ENCODE results near the gene CHST10.
A peak's percentile ranks its signal among the peaks of the same experiment; 100 is the strongest.
"Not testable (repeated sequence)": the region's sequence is repeated elsewhere in the genome, so short reads cannot be mapped to it uniquely, and the experiment has no call there.

Gene CHST10, protein sequence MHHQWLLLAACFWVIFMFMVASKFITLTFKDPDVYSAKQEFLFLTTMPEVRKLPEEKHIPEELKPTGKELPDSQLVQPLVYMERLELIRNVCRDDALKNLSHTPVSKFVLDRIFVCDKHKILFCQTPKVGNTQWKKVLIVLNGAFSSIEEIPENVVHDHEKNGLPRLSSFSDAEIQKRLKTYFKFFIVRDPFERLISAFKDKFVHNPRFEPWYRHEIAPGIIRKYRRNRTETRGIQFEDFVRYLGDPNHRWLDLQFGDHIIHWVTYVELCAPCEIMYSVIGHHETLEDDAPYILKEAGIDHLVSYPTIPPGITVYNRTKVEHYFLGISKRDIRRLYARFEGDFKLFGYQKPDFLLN

GRCh38 chr2:100416935-100417710 is at the start of gene CHST10:
Gene CHST10 (minus strand): TSS chr2:100417668. CDS start chr2:100406675, 10,993 bp downstream.
- DNase-seq: peak; percentile 53

- DNase-seq: no peak
These were observed 43.5 kb upstream of the CHST10 start for GRCh38 chr2:100460904-100461530.

GRCh38 chr2:100456357-100456756 is 38.9 kb upstream of the CHST10 start:
- not testable (repeated sequence) for DNase-seq

- DNase-seq: no peak
These were observed 36.4 kb upstream of the CHST10 start for GRCh38 chr2:100453853-100454252.

DNA sequence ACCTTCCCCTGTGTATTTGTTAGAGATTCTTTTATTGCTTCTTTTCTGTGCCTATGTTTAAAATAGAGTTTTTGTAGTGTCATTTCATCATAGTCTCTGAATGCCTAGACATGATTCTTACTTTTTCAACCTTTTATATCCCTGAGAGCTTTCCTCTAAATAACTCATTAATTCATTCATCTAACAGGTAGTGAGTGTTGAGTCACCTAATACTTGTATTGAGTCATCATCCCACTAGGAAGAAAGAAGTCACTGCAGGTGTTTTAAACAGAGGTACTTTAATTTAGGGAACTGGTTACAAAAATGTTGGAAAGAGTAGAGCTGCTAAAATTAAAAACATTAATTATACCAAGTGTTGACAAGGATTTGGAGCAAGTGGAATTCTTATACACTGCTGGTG is 34.3 kb upstream of the CHST10 start:
- no peak for DNase-seq

GRCh38 chr2:100451092-100451491 is 33.6 kb upstream of the CHST10 start:
- no peak for DNase-seq

GRCh38 chr2:100446696-100447095 is 29.2 kb upstream of the CHST10 start:
- DNase-seq: no peak

DNA sequence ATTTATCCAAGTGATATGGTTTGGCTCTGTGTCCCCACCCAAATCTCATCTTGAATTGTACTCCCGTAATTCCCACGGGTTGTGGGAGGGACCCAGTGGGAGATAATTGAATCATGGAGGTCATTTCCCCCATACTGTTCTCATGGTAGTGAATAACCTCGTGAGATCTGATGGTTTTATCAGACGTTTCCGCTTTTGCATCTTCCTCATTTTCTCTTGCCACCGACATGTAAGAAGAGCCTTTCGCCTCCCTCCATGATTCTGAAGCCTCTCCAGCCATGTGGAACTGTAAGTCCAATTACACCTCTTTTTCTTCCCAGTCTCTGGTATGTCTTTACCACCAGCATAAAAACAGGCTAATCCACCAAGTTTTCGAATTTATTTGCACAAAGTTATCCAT is 20.3 kb upstream of the CHST10 start:
- DNase-seq: no peak

- DNase-seq: no peak
These were observed 12.3 kb upstream of the CHST10 start for GRCh38 chr2:100429726-100430125.

GRCh38 chr2:100427627-100428258 is 10.3 kb upstream of the CHST10 start:
- DNase-seq: peak; percentile 58

- DNase-seq: no peak
These were observed 9.6 kb upstream of the CHST10 start for GRCh38 chr2:100427111-100427510.

- no peak for DNase-seq
These were observed 8.9 kb upstream of the CHST10 start for GRCh38 chr2:100426384-100426720.

GRCh38 chr2:100425573-100426383 is 8.3 kb upstream of the CHST10 start:
- DNase-seq: no peak

DNA sequence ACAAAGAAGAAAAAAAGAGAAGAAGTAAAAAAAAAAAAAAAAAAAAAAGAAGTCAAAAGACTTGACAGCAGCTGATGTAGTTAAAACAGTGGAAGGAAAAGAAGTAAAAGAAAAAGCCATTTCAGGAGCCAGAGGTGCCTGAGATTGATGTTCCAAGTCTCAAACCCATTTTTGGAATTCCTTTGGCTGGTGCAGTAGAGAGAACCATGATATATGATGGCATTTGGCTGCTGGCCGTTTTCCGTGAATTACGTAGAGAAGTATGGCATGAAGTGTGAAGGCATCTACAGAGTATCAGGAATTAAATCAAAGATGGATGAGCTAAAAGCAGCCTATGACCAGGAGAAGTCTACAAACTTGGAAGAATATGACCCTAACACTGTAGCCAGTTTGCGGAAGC is 7.6 kb upstream of the CHST10 start:
- no peak for DNase-seq

DNA sequence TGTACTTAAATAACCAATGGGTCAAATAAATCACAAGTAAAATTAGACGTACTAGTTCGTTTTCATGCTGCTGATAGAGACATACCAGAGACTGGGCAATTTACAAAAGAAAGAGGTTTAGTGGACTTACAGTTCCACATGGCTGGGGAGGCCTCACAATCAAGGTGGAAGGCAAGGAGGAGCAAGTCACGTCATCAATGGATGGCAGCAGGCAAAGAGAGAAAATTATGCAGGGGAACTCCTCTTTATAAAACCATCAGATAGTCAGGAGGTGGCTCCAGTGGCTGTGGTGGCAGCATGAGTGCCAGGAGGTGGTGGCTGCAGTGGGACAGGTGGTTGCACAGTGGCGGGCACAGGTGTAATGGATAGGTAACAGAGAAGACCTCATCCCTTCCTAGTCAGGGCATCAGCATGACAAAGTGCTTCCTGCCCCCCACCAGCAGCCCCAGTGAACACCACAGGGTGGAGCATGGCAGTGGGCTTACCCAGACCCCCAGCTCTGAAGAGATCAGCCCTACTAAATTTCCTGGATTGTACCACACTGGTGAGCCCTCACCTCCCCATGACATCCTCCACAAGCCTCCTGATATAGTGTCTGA is 6.9 kb upstream of the CHST10 start:
- no peak for DNase-seq

GRCh38 chr2:100423631-100424030 is 6.2 kb upstream of the CHST10 start:
- DNase-seq: no peak

DNA sequence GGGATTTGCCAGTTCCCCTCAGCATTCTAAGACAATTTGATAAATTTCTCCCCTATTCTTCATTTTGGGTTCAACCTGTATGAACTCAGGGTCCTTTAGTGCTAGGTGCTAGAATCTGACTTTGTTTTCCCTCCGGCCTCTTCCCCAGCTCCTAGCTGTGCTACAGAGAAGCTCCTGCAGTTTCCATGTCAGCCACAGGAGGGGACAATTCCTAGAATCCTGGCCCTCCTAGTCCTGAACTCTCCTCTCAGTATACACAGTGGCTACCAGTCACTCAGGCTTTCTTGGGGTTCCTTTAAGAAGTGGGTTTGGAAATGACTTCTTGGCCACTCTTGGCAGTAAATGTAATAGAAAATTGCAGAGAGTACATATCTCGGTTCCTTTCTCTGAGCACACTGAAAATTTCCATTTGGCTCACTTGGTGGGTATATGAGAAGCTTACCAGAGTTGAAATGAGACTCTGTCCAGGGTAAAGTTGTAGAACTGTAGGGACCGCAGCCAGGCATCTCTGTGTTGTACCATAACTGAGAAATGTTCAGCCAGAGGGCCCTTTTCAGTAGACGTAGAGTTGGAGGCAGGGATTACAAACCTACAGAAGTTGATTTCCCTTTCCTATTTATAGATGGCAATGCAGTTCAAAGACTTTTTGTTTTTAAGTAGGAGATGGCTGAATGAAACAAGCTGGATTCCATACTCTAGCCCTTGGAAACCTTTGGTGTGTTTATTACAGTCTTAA is 5.0 kb upstream of the CHST10 start:
- DNase-seq: no peak

DNA sequence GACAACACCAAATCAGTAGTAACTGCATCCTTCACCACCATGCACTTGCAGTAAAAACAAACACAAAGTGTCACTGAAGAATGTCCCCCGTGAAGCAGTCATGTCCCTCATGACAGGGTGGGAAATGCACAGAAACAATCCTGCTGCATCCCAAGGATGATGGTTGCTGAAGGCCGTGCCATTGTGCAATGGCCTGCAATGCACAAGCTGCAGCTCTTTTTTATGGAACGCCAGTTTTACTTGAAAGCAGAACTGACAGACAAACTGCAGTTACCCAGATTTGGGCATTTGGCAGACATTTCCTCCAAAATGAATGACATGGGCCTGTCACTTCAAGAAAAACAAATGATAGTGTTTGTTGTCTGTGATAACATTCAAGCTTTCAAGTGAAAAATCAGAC is 2.4 kb upstream of the CHST10 start:
- no peak for DNase-seq

DNA sequence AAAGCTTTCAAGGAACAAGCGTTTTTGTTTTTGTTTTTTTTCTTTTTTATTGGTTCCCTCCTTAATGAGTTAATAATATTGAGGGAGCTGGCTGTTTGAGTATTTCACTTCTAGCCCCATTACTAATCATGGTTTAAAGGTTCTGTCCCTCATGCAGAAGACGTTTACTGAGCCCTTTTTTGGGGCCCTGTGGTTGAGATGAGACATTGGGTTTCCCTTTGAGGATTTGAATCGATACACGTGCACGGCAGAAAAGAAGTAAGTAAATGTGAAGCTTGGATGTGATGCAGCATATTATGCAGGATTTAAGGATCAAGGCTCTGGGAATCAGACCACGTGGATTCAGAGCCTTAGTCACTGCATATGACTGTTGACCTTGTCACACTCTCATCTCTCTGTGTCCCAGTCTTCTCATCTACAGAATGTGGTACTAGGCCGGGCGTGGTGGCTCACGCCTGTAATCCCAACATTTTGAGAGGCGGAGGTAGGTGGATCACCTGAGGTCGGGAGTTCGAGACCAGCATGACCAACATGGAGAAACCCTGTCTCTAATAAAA is 1.0 kb upstream of the CHST10 start:
- no peak for DNase-seq

DNA sequence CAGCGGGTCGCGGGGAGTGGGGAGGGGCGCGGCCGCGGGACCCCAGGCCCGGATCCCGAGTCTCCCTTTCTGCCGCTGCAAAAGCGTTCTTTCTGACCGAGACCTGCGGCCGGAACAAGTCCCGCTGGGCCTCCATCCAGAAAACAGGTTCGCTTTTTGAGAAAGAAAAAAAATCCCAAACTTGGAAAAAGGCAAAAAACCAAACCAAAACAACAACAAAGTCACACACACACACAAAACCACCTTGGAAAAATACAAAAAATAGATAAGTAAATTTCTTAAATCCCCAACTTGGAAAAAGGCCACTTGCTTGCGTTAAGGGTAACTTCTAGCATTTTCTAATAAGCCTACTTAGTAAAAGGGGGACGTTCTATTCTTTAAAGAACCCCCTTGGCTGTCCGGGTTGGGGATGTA is 250 bp upstream of the CHST10 start:
- no peak for DNase-seq

GRCh38 chr2:100416397-100416934 is 1.0 kb downstream of the CHST10 start:
- DNase-seq: no peak

All from stimulated activated naive CD4-positive, alpha-beta T cell treated with Interleukin-2 at 50 U/mL for 16 hours (primary cell).